VCaP (cell line): ENCODE data around the gene ARL15.

ENCODE experiments used
- H3K27ac ChIP-seq: fragments of 450-650 bp; 2 replicates; pipeline ENCODE4 v1.5.1; 2017
- TF ChIP-seq, protein P1 (sequence below): fragments of 450-650 bp; conservative IDR thresholded peaks from 2 replicates; pipeline ENCODE4 v1.5.1; 2017; ENCODE audit warnings: mild to moderate bottlenecking, moderate library complexity

The ARL15 gene

DNA sequence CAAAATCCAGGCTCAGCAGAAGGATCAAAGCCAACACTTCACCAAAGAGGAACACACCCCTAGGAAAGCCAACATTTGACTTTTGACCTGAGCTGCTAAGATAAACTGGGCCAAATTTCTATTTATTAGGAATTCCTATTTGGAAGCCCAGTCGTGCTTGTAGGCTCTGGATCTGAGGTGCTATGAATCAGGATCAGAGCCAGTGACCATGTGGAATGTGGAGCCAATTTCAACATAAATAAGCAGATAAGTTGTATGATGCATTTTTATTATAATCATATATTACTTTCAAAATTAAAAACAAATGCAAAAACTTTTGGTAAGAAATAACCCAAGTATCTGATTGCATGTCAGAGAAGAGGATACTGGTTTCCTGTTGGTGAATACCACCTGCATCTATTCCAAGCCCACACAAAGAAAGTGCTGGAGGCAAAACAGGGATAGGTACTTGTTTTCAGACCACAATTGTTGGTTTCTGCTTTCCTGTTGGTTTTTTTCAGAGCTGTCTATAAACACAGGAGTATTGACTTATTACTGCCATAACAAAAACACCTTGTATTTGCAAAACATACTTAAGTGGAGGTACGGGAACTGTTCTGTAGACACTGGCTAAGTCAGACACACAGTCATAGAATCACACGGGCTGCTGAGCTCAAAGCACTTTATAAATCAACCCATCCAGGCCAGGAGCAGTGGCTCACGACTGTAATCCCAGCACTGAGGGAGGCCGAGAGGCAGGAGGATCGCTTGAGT lies 52.8 kb downstream of the ARL15 start:
- TF ChIP-seq, protein P1, sequence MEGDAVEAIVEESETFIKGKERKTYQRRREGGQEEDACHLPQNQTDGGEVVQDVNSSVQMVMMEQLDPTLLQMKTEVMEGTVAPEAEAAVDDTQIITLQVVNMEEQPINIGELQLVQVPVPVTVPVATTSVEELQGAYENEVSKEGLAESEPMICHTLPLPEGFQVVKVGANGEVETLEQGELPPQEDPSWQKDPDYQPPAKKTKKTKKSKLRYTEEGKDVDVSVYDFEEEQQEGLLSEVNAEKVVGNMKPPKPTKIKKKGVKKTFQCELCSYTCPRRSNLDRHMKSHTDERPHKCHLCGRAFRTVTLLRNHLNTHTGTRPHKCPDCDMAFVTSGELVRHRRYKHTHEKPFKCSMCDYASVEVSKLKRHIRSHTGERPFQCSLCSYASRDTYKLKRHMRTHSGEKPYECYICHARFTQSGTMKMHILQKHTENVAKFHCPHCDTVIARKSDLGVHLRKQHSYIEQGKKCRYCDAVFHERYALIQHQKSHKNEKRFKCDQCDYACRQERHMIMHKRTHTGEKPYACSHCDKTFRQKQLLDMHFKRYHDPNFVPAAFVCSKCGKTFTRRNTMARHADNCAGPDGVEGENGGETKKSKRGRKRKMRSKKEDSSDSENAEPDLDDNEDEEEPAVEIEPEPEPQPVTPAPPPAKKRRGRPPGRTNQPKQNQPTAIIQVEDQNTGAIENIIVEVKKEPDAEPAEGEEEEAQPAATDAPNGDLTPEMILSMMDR, result no peak
- H3K27ac ChIP-seq, result no peak overlapping the region

DNA sequence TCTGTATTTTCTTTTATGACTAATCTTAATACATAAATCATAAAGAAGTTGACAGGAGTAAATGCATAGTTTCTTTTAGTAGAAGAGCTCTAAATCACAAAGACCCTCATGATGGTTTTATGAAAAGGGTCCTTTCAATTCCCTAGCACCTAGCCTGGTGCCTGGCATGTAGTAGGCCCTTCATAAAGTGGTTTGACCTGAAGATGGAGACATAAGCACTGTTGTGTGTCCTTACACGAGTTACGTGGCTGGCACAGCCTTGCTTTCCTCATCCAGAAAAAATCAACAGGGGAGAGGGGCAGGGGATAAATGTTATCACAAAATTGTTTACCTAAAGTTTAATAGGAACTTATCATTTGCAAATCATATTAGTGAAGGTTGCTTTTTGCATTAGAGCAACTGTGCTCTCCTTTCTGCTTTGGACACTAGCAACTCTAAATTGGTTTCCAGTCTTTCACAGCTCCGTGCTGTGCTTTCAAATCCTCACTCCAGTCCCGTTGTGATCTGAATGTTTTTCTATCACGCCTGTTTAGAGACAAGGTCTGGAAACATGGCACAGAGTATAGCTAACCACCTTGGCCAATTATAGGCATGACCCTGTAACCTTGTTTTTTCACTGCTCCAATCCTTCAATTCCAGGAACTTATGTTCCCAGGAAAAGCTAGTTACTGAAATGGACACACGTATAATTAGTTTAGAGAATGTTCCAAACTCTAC lies 55.7 kb downstream of the ARL15 start:
- TF ChIP-seq, protein P1, result peak; percentile 82
- H3K27ac ChIP-seq, result peak overlapping the region; percentile 58

DNA sequence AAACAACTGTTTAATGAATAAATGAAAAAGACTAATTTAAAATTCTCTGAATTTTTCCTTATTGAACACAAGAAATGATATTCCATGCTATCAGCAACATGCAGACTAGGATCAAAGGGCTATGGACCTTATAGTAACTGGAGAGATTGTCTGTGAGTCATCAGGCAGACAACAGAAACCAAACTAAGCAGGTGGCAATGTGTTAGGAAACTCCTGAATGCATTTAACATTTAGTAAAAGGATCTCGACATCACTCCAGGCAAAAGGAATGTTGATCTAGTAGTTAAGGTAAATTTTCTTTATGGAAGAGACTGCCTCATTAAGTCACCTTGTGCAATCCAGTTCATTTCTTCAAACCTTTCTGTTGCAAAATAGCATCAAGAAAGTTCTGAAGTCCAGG lies 58.4 kb downstream of the ARL15 start:
- TF ChIP-seq, protein P1, result no peak
- no peak overlapping the region for H3K27ac ChIP-seq

DNA sequence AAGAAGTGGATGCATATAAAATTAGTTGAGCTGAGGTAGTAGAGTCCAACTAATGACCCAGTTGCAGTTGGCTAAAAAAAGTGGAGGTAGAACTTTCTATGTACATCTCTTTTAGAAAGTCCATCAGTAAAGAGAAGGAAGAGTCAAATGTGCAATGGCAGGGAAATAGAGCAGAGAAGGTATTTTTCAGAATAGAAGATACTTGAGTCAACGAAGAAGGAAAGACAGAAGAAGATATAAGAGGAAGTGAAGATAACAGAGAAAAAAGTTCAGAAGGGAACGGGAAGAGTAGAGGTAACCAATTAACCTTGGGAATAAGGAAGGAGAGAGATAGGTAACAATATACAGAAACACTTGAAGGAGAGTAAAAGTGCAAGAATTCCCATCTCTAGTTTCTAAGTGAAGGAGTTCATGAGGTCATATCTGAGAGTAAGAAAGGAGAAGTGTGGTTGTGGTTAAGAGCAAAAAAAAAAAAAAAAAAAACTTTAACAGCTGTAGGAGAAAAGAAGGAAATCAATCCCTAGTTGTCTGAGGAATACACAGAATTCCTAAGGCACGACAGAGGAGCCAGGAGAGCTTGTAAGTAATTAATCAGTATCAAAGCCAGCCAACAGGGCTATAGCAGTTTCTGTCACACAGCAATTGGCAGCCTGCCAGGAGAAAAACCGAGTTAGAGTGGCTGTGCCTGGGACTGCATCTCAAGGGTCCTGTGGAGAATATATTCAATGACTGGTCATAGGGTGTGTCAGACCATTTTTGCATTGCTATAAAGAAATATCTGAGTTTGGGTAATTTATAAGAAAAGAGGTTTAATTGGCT lies 61.0 kb downstream of the ARL15 start:
- TF ChIP-seq, protein P1, result no peak
- no peak overlapping the region for H3K27ac ChIP-seq

DNA sequence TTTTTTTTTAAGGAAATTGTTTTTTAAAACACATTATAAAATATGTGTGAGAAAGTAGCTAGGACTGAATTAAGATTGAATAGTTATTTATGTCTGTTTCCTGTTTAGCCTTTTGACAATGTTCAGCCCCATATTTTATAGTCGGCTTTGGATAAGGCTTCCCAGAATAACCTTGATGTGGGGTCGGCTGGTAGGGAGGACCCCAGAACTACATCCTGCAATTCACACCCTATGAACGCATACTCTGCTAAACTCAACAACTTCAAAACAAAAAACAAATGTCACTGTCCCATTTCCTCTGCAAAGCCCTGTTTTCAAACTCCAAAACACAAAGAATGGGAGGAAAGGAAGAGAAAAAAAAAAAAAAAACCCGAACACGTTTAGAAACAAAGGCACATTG lies 63.1 kb downstream of the ARL15 start:
- H3K27ac ChIP-seq, result no peak overlapping the region
- TF ChIP-seq, protein P1, result no peak

DNA sequence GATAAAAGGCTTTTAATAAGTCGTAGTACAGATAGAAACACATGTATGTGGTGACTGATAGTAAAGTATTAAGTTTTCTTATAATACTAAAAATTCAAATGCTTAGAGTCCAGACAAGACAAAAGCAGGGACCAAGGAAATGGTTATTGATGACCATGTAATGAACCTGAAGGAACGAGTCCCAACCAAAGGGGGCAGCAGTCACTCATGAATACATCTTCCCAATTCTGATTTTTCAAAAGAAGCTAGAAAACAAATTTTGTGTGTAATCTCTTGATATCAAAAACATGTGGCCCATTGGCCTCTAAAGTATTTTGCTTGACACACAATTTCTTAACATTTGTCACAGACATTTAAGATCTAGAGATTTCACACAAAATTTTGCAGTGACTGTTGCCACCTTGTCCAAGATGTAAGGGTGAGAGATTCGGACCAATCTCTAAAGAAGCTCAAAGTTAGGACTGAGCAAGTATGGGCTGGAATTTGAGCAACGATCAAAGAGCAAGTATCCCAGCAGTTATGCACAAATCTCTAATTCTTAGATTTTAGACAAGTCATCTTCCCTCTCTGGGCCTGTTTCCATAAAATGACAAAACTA lies 66.8 kb downstream of the ARL15 start:
- TF ChIP-seq, protein P1, result peak; percentile 78
- H3K27ac ChIP-seq, result no peak overlapping the region

DNA sequence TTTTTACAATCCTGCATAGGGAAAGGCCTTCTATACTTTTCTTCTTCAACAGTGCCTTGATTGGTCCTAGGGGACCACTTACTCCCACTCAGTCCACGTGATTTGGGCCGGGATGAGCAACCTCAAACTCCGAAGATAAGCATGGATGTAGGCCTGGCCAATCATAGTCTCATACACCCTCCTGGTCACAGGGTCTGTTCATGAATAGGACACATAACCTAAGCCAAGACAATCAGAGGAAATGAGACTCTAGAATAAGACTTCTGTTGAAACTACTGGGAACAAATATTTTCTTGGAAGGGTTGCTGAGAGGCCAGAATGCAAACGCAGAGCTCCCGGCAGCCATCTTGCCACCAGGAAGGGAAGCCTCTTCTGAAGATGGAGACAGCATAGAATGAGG lies 68.1 kb downstream of the ARL15 start:
- no peak overlapping the region for H3K27ac ChIP-seq
- TF ChIP-seq, protein P1, result no peak
